Endothelial cell of umbilical vein (primary cell): Measurements from ENCODE around the gene MIA2. TPM values are rescaled to one million over a fixed set of nuclear protein-coding genes. Genes with fewer than 3 reads are reported as not detected.

Experiments
- BruUV-seq: library from RNA; stranded (reverse); fragments of 400-500 nt; replicated peaks from 2 replicates; lab custom pipeline; 2021; lab: Mats Ljungman, UMichigan
- CTCF ChIA-PET: fragments of 300-600, 350-600 bp; sonication (Branson Sonifier 250); formaldehyde crosslinking; loops from one replicate; lab custom pipeline; 2021; ENCODE audit warnings: antibody characterized with exemption, inconsistent platforms; lab: Charles Lee
- POLR2A ChIA-PET: fragments of 300-600, 350-600 bp; sonication (Branson Sonifier 250); formaldehyde crosslinking; loops from one replicate; lab custom pipeline; 2021; ENCODE audit warnings: antibody characterized with exemption, inconsistent platforms; lab: Charles Lee
- DNase-seq: peaks from one replicate; pipeline ENCODE4 v3.0.0-alpha.2; 2011; ENCODE audit warnings: low read depth, low spot score
- FAIRE-seq: peaks from 2 replicates; lab custom pipeline; 2011; peaks lifted over from hg19 to GRCh38; lab: Jason Lieb, UNC
- H2AFZ ChIP-seq: 2 replicates; pipeline ENCODE4 v1.6.0; 2012; ENCODE audit warnings: low read depth, low read length, control low read depth, inconsistent platforms
- H3K27ac ChIP-seq: 2 replicates; pipeline ENCODE4 v1.5.1; 2011; ENCODE audit warnings: low read depth, mild to moderate bottlenecking, control low read depth, low read length, moderate library complexity; ENCODE audit not compliant: insufficient read depth
- H3K27me3 ChIP-seq, 2 experiments: 2 replicates each; pipeline versions ENCODE4 v1.6.0 to v1.6.1; 2011; ENCODE audit warnings: low read length in 2 of 2, mixed read lengths in 1 of 2; ENCODE audit not compliant: control insufficient read depth in 2 of 2, insufficient read depth in 2 of 2
- H3K36me3 ChIP-seq, 2 experiments: 2 replicates in 1 of 2; 3 replicates in 1 of 2; pipeline ENCODE4 v1.5.1; 2011; ENCODE audit warnings: low read length in 2 of 2, mild to moderate bottlenecking in 1 of 2, moderate library complexity in 1 of 2; ENCODE audit not compliant: control insufficient read depth in 2 of 2, insufficient read depth in 2 of 2; ENCODE audit errors: extremely low read depth in 1 of 2
- H3K4me1 ChIP-seq: 3 replicates; pipeline ENCODE4 v1.5.1; 2011; ENCODE audit warnings: mild to moderate bottlenecking, low read length; ENCODE audit not compliant: control insufficient read depth, insufficient read depth; ENCODE audit errors: extremely low read depth
- H3K4me2 ChIP-seq: 2 replicates; pipeline ENCODE4 v1.6.1; 2011; ENCODE audit warnings: low read length, control low read depth, mixed read lengths; ENCODE audit not compliant: insufficient read depth
- H3K4me3 ChIP-seq, 3 experiments: fragments of 200-600 bp in 1 of 3; sonication (generic), shearing (Covaris generic) in 1 of 3; replicated peaks in 1 of 3; 2 replicates each; pipeline ENCODE4 v1.5.1; 2011 to 2016; ENCODE audit warnings: control low read depth in 3 of 3, low read length in 3 of 3, mild to moderate bottlenecking in 2 of 3, inconsistent platforms in 1 of 3, low read depth in 1 of 3, moderate library complexity in 1 of 3; ENCODE audit not compliant: insufficient read depth in 1 of 3
- H3K79me2 ChIP-seq: 2 replicates; pipeline ENCODE4 v1.6.0; 2012; ENCODE audit warnings: low read length, inconsistent platforms; ENCODE audit not compliant: control insufficient read depth, insufficient read depth
- H3K9ac ChIP-seq: replicated peaks from 2 replicates; pipeline ENCODE3; 2011; ENCODE audit warnings: low read length, control low read depth; ENCODE audit not compliant: insufficient read depth; ENCODE audit errors: extremely low read depth
- H3K9me1 ChIP-seq: replicated peaks from 3 replicates; pipeline ENCODE4 v1.6.0; 2011; ENCODE audit warnings: mild to moderate bottlenecking, low read length; ENCODE audit not compliant: control insufficient read depth, insufficient read depth; ENCODE audit errors: extremely low read depth
- H3K9me3 ChIP-seq: replicated peaks from 2 replicates; pipeline ENCODE4 v1.5.1; 2012; ENCODE audit warnings: low read length, inconsistent platforms; ENCODE audit not compliant: control insufficient read depth, insufficient read depth
- H4K20me1 ChIP-seq: replicated peaks from 2 replicates; pipeline ENCODE3; 2011; ENCODE audit warnings: mild to moderate bottlenecking, low read length; ENCODE audit not compliant: control insufficient read depth, insufficient read depth; ENCODE audit errors: extremely low read depth
- EZH2 ChIP-seq: IDR thresholded peaks from 2 replicates; pipeline ENCODE4 v1.6.1; 2012; ENCODE audit warnings: borderline replicate concordance, low read depth, mild to moderate bottlenecking, moderate library complexity, low read length, inconsistent platforms; ENCODE audit not compliant: severe bottlenecking
- FOS ChIP-seq: IDR thresholded peaks from 2 replicates; pipeline ENCODE4 v1.6.1; 2011; ENCODE audit warnings: mild to moderate bottlenecking, low read length, moderate library complexity, borderline replicate concordance; ENCODE audit not compliant: insufficient read depth
- GATA2 ChIP-seq: IDR thresholded peaks from 2 replicates; pipeline ENCODE4 v1.7.0; 2011; ENCODE audit warnings: low read depth, mild to moderate bottlenecking, moderate library complexity, mixed read lengths, low read length; ENCODE audit not compliant: insufficient read length, insufficient read depth
- JUN ChIP-seq: IDR thresholded peaks from 2 replicates; pipeline ENCODE4 v1.6.1; 2011; ENCODE audit warnings: borderline replicate concordance, low read depth; ENCODE audit not compliant: insufficient read length, insufficient read depth
- MYC ChIP-seq: IDR thresholded peaks from one replicate; pipeline ENCODE4 v1.6.1; 2011; ENCODE audit warnings: mild to moderate bottlenecking, low read depth, low read length
- POLR2A ChIP-seq: IDR thresholded peaks from 2 replicates; pipeline ENCODE4 v1.6.1; 2012; ENCODE audit warnings: low read depth, mild to moderate bottlenecking, control low read depth, low read length
- POLR2AphosphoS5 ChIP-seq: IDR thresholded peaks from 2 replicates; pipeline ENCODE4 v1.6.1; 2012; ENCODE audit warnings: low read depth, mild to moderate bottlenecking, control low read depth, low read length, moderate library complexity; ENCODE audit not compliant: insufficient read depth
- dilution Hi-C: fragments of 300-500 bp; cut with MboI; formaldehyde crosslinking; loops from one replicate; pipeline ENCODE4 v1.15.0; 2019; ENCODE audit warnings: low sequenced_read_pairs; ENCODE audit not compliant: extremely low pct_ligation_motif_present
- intact Hi-C: fragments of 100-400 bp; cut with micrococcal nuclease; formaldehyde crosslinking; loops from one replicate; pipeline ENCODE4 v1.10.0; 2022
- polyA plus RNA-seq, 4 experiments: library from polyadenylated mRNA; depleted of rRNA in 3 of 4; stranded (reverse) in 3 of 4; unstranded in 1 of 4; fragments of >200 nt; gene quantifications; 2 replicates each; pipeline versions ENCODE4 v1.2.1 to v1.2.3, GENCODE V29; 2011 to 2012; ENCODE audit warnings: missing spikeins in 1 of 4
- total RNA-seq: library from RNA; stranded (reverse); gene quantifications from 2 replicates; pipeline ENCODE4 v1.2.3, GENCODE V29; 2021
- TF ChIP-seq, protein P1 (sequence below), 2 donors: IDR thresholded peaks; 1 replicate in 1 of 2; 2 replicates in 1 of 2; pipeline ENCODE4 v1.5.1; 2011; ENCODE audit warnings: low read length in 2 of 2, mild to moderate bottlenecking in 2 of 2, moderate library complexity in 2 of 2, control low read depth in 1 of 2, inconsistent platforms in 1 of 2, low read depth in 1 of 2; ENCODE audit not compliant: insufficient read depth in 1 of 2; ENCODE audit errors: extremely low read depth in 1 of 2
- TF ChIP-seq, protein P2 (sequence below): IDR thresholded peaks from 2 replicates; pipeline ENCODE4 v1.6.1; 2011; ENCODE audit not compliant: insufficient read depth, insufficient read length

The MIA2 gene
- total and polyA plus RNA-seq, 2 donors (not counting 3 experiments of a cell fraction or from before 2014, with no cell fraction given): 9.4 to 14.9 TPM

DNA sequence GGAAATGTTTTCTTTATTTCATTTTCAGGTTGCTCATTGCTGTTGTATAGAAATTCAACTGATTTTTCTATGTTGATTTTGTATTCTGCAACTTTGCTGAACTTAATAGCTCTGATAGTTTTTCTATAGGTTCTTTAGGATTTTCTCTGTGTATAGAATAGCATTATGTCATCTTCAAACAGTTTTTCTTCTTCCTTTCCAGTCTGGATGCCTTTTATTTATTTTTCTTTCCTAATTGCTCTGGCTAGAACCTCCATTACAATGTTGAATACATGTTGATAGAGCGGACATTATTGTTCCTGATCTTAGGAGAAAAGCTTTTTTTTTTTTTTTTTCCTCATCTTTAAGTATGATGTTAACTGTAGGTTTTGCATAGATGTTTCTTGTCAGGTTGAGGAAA lies 39.2 kb downstream of the MIA2 start:
- TF ChIP-seq EZH2 (no peak), JUN (no peak), FOS (no peak), POLR2A (no peak), MYC (no peak), GATA2 (no peak), POLR2AphosphoS5 (no peak)
- TF ChIP-seq, protein P1, sequence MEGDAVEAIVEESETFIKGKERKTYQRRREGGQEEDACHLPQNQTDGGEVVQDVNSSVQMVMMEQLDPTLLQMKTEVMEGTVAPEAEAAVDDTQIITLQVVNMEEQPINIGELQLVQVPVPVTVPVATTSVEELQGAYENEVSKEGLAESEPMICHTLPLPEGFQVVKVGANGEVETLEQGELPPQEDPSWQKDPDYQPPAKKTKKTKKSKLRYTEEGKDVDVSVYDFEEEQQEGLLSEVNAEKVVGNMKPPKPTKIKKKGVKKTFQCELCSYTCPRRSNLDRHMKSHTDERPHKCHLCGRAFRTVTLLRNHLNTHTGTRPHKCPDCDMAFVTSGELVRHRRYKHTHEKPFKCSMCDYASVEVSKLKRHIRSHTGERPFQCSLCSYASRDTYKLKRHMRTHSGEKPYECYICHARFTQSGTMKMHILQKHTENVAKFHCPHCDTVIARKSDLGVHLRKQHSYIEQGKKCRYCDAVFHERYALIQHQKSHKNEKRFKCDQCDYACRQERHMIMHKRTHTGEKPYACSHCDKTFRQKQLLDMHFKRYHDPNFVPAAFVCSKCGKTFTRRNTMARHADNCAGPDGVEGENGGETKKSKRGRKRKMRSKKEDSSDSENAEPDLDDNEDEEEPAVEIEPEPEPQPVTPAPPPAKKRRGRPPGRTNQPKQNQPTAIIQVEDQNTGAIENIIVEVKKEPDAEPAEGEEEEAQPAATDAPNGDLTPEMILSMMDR (IDR thresholded peaks at IDR 0.05; ENCODE audit: extremely low read depth in 1 of 2, insufficient read depth in 1 of 2, low read depth in 1 of 2, low read length in 2 of 2): no peak
- TF ChIP-seq, protein P2, sequence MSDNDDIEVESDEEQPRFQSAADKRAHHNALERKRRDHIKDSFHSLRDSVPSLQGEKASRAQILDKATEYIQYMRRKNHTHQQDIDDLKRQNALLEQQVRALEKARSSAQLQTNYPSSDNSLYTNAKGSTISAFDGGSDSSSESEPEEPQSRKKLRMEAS: no peak
- Histone ChIP-seq H3K4me3 (no peak overlapping the region), H3K79me2 (peaks cover 85% of the 10 kb centered on the region), H3K9ac (no peak overlapping the region), H3K9me3 (no peaks in the 10 kb centered on the region), H3K4me1 (peaks cover 9% of the 10 kb centered on the region), H4K20me1 (peaks cover 5% of the 10 kb centered on the region), H3K27me3 (no peaks in the 10 kb centered on the region), H3K4me2 (no peak overlapping the region), H2AFZ (no peak overlapping the region), H3K36me3 (no peaks in the 10 kb centered on the region), H3K9me1 (no peaks in the 10 kb centered on the region), H3K27ac (no peak overlapping the region)
- POLR2A ChIA-PET: no interaction called here
- DNase-seq: no peak
- BruUV-seq: no TSS peak
- dilution Hi-C loops: no loop called here
- CTCF ChIA-PET: no interaction called here
- FAIRE-seq: no peak
- intact Hi-C loops: no loop called here
